HepG2 (cell line): ENCODE results near the gene CLDN20. TPM values are rescaled to one million over a fixed set of nuclear protein-coding genes. Genes with fewer than 3 reads are reported as not detected.

ENCODE experiments used
- ATAC-seq: fragments of 200-7000 bp; cut with Tn5 transposase; 3 replicates; pipeline ENCODE4 v1.9.1; 2020; ENCODE audit warnings: mild to moderate bottlenecking, moderate library complexity
- BruUV-seq: library from RNA; stranded (reverse); fragments of 400-500 nt; replicated peaks from 2 replicates; lab custom pipeline; 2021; lab: Mats Ljungman, UMichigan
- CTCF ChIA-PET: fragments of 300-600 bp; formaldehyde crosslinking; extraction: SDS; loops from one replicate; lab custom pipeline; 2021; ENCODE audit warnings: low total read pairs, inconsistent platforms, low intra/inter-chr PET ratio; lab: Yijun Ruan, JAX
- POLR2A ChIA-PET: fragments of 350-600 bp; sonication (Branson Sonifier 250); formaldehyde crosslinking; loops from one replicate; lab custom pipeline; 2020; ENCODE audit warnings: antibody characterized with exemption, inconsistent platforms; lab: Yijun Ruan, JAX
- DNase-seq: peaks from one replicate; pipeline ENCODE4 v3.0.0-alpha.2; 2015; ENCODE audit warnings: low spot score
- FAIRE-seq: peaks from 3 replicates; lab custom pipeline; 2011; peaks lifted over from hg19 to GRCh38; lab: Jason Lieb, UNC
- H2AFZ ChIP-seq: one replicate; pipeline ENCODE4 v1.6.1; 2011; ENCODE audit warnings: low read length, inconsistent platforms
- H3K27ac ChIP-seq: fragments of 300-600 bp; 3 replicates; pipeline ENCODE4 v1.8.0; 2011; ENCODE audit warnings: mixed run types, mild to moderate bottlenecking, mixed read lengths, low read length, inconsistent platforms; ENCODE audit not compliant: insufficient read depth; ENCODE audit errors: extremely low read length
- H3K27me3 ChIP-seq, 2 experiments: fragments of 200-600 bp in 1 of 2; 2 replicates in 1 of 2; 3 replicates in 1 of 2; pipeline versions ENCODE4 v1.6.0 to v1.8.0; 2011; ENCODE audit warnings: low read length in 2 of 2, mild to moderate bottlenecking in 2 of 2, moderate library complexity in 2 of 2, inconsistent platforms in 1 of 2; ENCODE audit not compliant: insufficient read depth in 2 of 2, control insufficient read depth in 1 of 2
- H3K36me3 ChIP-seq, 2 experiments: fragments of 200-600 bp in 1 of 2; replicated peaks in 1 of 2; 2 replicates in 1 of 2; 3 replicates in 1 of 2; pipeline versions ENCODE4 v1.5.1 to v1.8.0; 2011; ENCODE audit warnings: low read length in 2 of 2, inconsistent platforms in 1 of 2; ENCODE audit not compliant: insufficient read depth in 2 of 2, control insufficient read depth in 1 of 2
- H3K4me1 ChIP-seq: 2 replicates; pipeline ENCODE4 v1.5.1; 2012; ENCODE audit warnings: low read length, inconsistent platforms; ENCODE audit not compliant: insufficient read depth
- H3K4me2 ChIP-seq: 2 replicates; pipeline ENCODE4 v1.6.0; 2011; ENCODE audit warnings: low read depth, low read length, inconsistent platforms
- H3K4me3 ChIP-seq, 3 experiments: fragments of 200-600 bp in 1 of 3; sonication (generic), shearing (Covaris generic) in 1 of 3; replicated peaks in 1 of 3; 2 replicates each; pipeline ENCODE4 v1.5.1; 2011 to 2016; ENCODE audit warnings: low read length in 3 of 3, inconsistent platforms in 2 of 3, low read depth in 2 of 3, mild to moderate bottlenecking in 2 of 3, control low read depth in 1 of 3, mixed read lengths in 1 of 3; ENCODE audit not compliant: insufficient read depth in 1 of 3
- H3K79me2 ChIP-seq: one replicate; pipeline ENCODE4 v1.6.1; 2011; ENCODE audit warnings: low read length, inconsistent platforms; ENCODE audit not compliant: insufficient read depth
- H3K9ac ChIP-seq: 2 replicates; pipeline ENCODE4 v1.6.0; 2011; ENCODE audit warnings: mild to moderate bottlenecking, low read depth, low read length, inconsistent platforms; ENCODE audit not compliant: insufficient read depth
- H3K9me3 ChIP-seq: 2 replicates; pipeline ENCODE4 v1.5.1; 2012; ENCODE audit warnings: mild to moderate bottlenecking, low read length
- H4K20me1 ChIP-seq: 2 replicates; pipeline ENCODE4 v1.6.0; 2011; ENCODE audit warnings: inconsistent platforms, mild to moderate bottlenecking, low read length, moderate library complexity; ENCODE audit not compliant: insufficient read depth
- AKAP8 ChIP-seq: sonication (generic); formaldehyde crosslinking; IDR thresholded peaks from 2 replicates; pipeline ENCODE4 v1.5.1; 2020; ENCODE audit warnings: mild to moderate bottlenecking, missing genetic modification reagents
- ATF3 ChIP-seq: sonication (generic); formaldehyde crosslinking; IDR thresholded peaks from 2 replicates; pipeline ENCODE4 v1.4.0; 2020; ENCODE audit warnings: missing genetic modification reagents
- ATM ChIP-seq: fragments of 450-650 bp; IDR thresholded peaks from 2 replicates; pipeline ENCODE4 v1.7.1; 2017; ENCODE audit warnings: mild to moderate bottlenecking, borderline replicate concordance
- CENPT ChIP-seq: sonication (generic); formaldehyde crosslinking; IDR thresholded peaks from 2 replicates; pipeline ENCODE4 v1.8.0; 2022; ENCODE audit warnings: low read depth, mild to moderate bottlenecking, moderate library complexity, missing genetic modification reagents
- CREM ChIP-seq, 2 experiments: sonication (generic) in 1 of 2; formaldehyde crosslinking in 1 of 2; IDR thresholded peaks; 2 replicates each; pipeline versions ENCODE4 v1.4.0 to v1.6.1; 2016 to 2020; ENCODE audit warnings: antibody characterized with exemption in 1 of 2, mild to moderate bottlenecking in 1 of 2, missing genetic modification reagents in 1 of 2
- FOXK1 ChIP-seq: sonication (generic); formaldehyde crosslinking; IDR thresholded peaks from 2 replicates; pipeline ENCODE4 v1.4.0; 2020; ENCODE audit warnings: low read depth, missing genetic modification reagents, borderline replicate concordance
- HOXD1 ChIP-seq: sonication (generic); formaldehyde crosslinking; IDR thresholded peaks from 2 replicates; pipeline ENCODE4 v1.5.0; 2020; ENCODE audit warnings: missing genetic modification reagents
- NFYC ChIP-seq: IDR thresholded peaks from 2 replicates; pipeline ENCODE4 v1.6.1; 2016; ENCODE audit warnings: missing genetic modification reagents, missing compliant biosample characterization
- PRDM4 ChIP-seq: sonication (generic); formaldehyde crosslinking; IDR thresholded peaks from 2 replicates; pipeline ENCODE4 v1.9.0; 2021; ENCODE audit warnings: missing genetic modification reagents, borderline replicate concordance
- PTBP1 ChIP-seq: fragments of 200-400 bp; formaldehyde crosslinking; IDR thresholded peaks from 2 replicates; pipeline ENCODE4 v1.6.1; 2018; ENCODE audit warnings: low read length, low read depth; ENCODE audit not compliant: poor library complexity, severe bottlenecking
- RAD51 ChIP-seq: fragments of 450-650 bp; IDR thresholded peaks from 2 replicates; pipeline ENCODE4 v1.6.1; 2016; ENCODE audit warnings: borderline replicate concordance
- REXO4 ChIP-seq: sonication (generic); formaldehyde crosslinking; IDR thresholded peaks from 2 replicates; pipeline ENCODE4 v1.8.0; 2022; ENCODE audit warnings: missing genetic modification reagents, mild to moderate bottlenecking, borderline replicate concordance
- RXRA ChIP-seq: sonication (generic); formaldehyde crosslinking; IDR thresholded peaks from 2 replicates; pipeline ENCODE4 v1.5.1; 2020; ENCODE audit warnings: missing genetic modification reagents
- SAP130 ChIP-seq: IDR thresholded peaks from 2 replicates; pipeline ENCODE4 v1.6.1; 2016; ENCODE audit warnings: low read depth
- USF2 ChIP-seq, 2 experiments: sonication (generic) in 1 of 2; formaldehyde crosslinking in 1 of 2; IDR thresholded peaks; 2 replicates each; pipeline versions ENCODE4 v1.5.1 to v1.6.1; 2011 to 2020; ENCODE audit warnings: borderline replicate concordance in 1 of 2, low read depth in 1 of 2, low read length in 1 of 2, mild to moderate bottlenecking in 1 of 2, missing genetic modification reagents in 1 of 2, moderate library complexity in 1 of 2
- ZFP37 ChIP-seq: sonication (generic); formaldehyde crosslinking; IDR thresholded peaks from 2 replicates; pipeline ENCODE4 v1.4.0; 2020; ENCODE audit warnings: missing genetic modification reagents, borderline replicate concordance
- ZNF580 ChIP-seq: IDR thresholded peaks from 2 replicates; pipeline ENCODE4 v1.6.1; 2016; ENCODE audit warnings: low read depth, borderline replicate concordance
- WGBS: methylation state at CpG from one replicate; pipeline ENCODE4 v1.1.6; 2017; ENCODE audit warnings: low lambda C conversion rate; 5-methylcytosine and 5-hydroxymethylcytosine counted together
- in situ Hi-C: cut with HindIII; loops from 2 replicates; pipeline ENCODE4 v1.10.0; 2017; ENCODE audit warnings: low pct_unique_long_range_greater_than_20kb; ENCODE audit not compliant: extremely low pct_ligation_motif_present
- intact Hi-C: fragments of 100-400 bp; cut with micrococcal nuclease; formaldehyde crosslinking; loops from one replicate; pipeline ENCODE4 v1.10.0; 2022; ENCODE audit not compliant: unreplicated experiment
- polyA plus RNA-seq, 8 experiments: library from polyadenylated mRNA; depleted of rRNA in 3 of 8; stranded (reverse) in 7 of 8; unstranded in 1 of 8; fragments of >200 nt; fragmentation: Illumina TruSeq in 4 of 8; extraction: Trizol in 4 of 8; gene quantifications; 2 replicates each; pipeline versions ENCODE4 v1.2.1 to v1.2.3, GENCODE V29; 2011 to 2016; ENCODE audit warnings: low read depth in 4 of 8, missing spikeins in 1 of 8, mixed read lengths in 1 of 8; ENCODE audit not compliant: insufficient read depth in 1 of 8
- total RNA-seq, 5 experiments: library from RNA; depleted of rRNA; stranded (reverse); fragments of >200 nt; fragmentation: Illumina TruSeq; extraction: Trizol; gene quantifications; 2 replicates each; pipeline ENCODE4 v1.2.3, GENCODE V29; 2016; ENCODE audit warnings: low read depth in 1 of 5

The CLDN20 gene
- total and polyA plus RNA-seq, 2 of the 13 experiments (the other 11 are each of a cell fraction or from before 2014, with no cell fraction given), result not detected

- ChIA-PET CTCF (no interaction called here), POLR2A (no interaction called here)
- ATAC-seq, result no peak
- WGBS, result 91% methylated on average over 7 of the region's 7 CpGs
- H3K4me2 ChIP-seq, result no peak overlapping the region
- H3K27ac ChIP-seq, result no peak overlapping the region
- in situ Hi-C loops (no loop called here), intact Hi-C loops (no loop called here)
- BruUV-seq, result no TSS peak
- H3K9me3 ChIP-seq, result no peaks in the 10 kb centered on the region
- H3K79me2 ChIP-seq, result no peaks in the 10 kb centered on the region
- no peak for FAIRE-seq
- DNase-seq, result no peak
- H3K36me3 ChIP-seq, result peaks cover 34 to 75% of the 10 kb centered on the region in 2 experiments
- 0 out of 2 replicates have a peak, but pooled peaks cover 7% of the 10 kb centered on the region for H3K4me1 ChIP-seq
- TF ChIP-seq RAD51 (no peak), ATF3 (CRISPR knock-in tag) (no peak), HOXD1 (CRISPR knock-in tag) (no peak), AKAP8 (CRISPR knock-in tag) (no peak), SAP130 (CRISPR knock-in tag) (no peak), NFYC (CRISPR knock-in tag) (no peak), ZFP37 (CRISPR knock-in tag) (no peak), RXRA (CRISPR knock-in tag) (no peak), FOXK1 (no peak), ATM (no peak), REXO4 (CRISPR knock-in tag) (no peak), CREM (IDR thresholded peaks at IDR 0.05) (no peak), CREM (CRISPR knock-in tag; IDR thresholded peaks at IDR 0.05) (no peak), USF2 (IDR thresholded peaks at IDR 0.05; ENCODE audit: low read depth, low read length) (no peak), USF2 (CRISPR knock-in tag; IDR thresholded peaks at IDR 0.05; ENCODE audit: borderline replicate concordance) (no peak), PTBP1 (no peak), PRDM4 (CRISPR knock-in tag) (no peak), CENPT (CRISPR knock-in tag) (no peak), ZNF580 (CRISPR knock-in tag) (no peak)
- no peaks in the 10 kb centered on the region; the same call in 1 of the 2 replicates for H4K20me1 ChIP-seq
- no peaks in the 10 kb centered on the region for H3K27me3 ChIP-seq
- H2AFZ ChIP-seq, result no peak overlapping the region
- H3K9ac ChIP-seq, result no peak overlapping the region
- H3K4me3 ChIP-seq, result no peak overlapping the region
Observed at GRCh38 chr6:155270561-155271091, 6.8 kb downstream of the CLDN20 start.
